Measurements from ENCODE around the gene UNC93A. TPM values are rescaled to one million over a fixed set of nuclear protein-coding genes. Genes with fewer than 3 reads are reported as not detected.
"Not testable (repeated sequence)": the region's sequence is repeated elsewhere in the genome, so short reads cannot be mapped to it uniquely, and the experiment has no call there.

Gene UNC93A
- total RNA-seq, 1 donor from 2014 or later, result 8.1 TPM

DNA sequence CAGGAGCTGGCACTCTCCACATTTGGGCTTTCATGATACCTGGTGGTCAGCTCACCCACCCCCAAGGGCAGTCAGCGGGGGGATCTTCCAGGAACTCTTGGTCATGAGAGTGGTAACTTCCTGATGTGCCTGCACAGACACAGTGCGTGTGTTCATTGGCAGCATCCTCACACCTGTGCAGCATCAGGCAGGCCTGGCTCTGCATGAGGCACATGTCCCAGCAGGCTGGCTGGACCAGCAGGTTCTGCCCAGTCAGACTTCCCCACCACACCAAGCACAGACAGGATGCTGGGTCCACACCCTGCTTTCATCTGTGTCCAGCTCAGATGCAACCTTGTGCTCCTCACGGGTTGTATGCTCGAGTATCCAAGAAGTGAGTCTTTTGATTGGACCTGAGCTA is 15.7 kb upstream of the UNC93A start:
- peak overlapping the region; percentile 57 for H3K27ac Mint-ChIP-seq
- H3K4me1 Mint-ChIP-seq (ENCODE audit: low read depth), result peaks cover 30% of the 10 kb centered on the region
- no peak overlapping the region for H3K4me3 Mint-ChIP-seq (ENCODE audit: low read depth)
- DNase-seq (ENCODE audit: low spot score, unreplicated experiment), result no peak
- no peaks in the 10 kb centered on the region for H3K9me3 Mint-ChIP-seq (ENCODE audit: low read depth)
- peaks cover 6% of the 10 kb centered on the region for H3K27me3 Mint-ChIP-seq
- H3K36me3 Mint-ChIP-seq (ENCODE audit: insufficient read depth), result no peaks in the 10 kb centered on the region
- TF ChIP-seq, protein P1, sequence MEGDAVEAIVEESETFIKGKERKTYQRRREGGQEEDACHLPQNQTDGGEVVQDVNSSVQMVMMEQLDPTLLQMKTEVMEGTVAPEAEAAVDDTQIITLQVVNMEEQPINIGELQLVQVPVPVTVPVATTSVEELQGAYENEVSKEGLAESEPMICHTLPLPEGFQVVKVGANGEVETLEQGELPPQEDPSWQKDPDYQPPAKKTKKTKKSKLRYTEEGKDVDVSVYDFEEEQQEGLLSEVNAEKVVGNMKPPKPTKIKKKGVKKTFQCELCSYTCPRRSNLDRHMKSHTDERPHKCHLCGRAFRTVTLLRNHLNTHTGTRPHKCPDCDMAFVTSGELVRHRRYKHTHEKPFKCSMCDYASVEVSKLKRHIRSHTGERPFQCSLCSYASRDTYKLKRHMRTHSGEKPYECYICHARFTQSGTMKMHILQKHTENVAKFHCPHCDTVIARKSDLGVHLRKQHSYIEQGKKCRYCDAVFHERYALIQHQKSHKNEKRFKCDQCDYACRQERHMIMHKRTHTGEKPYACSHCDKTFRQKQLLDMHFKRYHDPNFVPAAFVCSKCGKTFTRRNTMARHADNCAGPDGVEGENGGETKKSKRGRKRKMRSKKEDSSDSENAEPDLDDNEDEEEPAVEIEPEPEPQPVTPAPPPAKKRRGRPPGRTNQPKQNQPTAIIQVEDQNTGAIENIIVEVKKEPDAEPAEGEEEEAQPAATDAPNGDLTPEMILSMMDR (IDR thresholded peaks at IDR 0.05; ENCODE audit: unreplicated experiment), result no peak

DNA sequence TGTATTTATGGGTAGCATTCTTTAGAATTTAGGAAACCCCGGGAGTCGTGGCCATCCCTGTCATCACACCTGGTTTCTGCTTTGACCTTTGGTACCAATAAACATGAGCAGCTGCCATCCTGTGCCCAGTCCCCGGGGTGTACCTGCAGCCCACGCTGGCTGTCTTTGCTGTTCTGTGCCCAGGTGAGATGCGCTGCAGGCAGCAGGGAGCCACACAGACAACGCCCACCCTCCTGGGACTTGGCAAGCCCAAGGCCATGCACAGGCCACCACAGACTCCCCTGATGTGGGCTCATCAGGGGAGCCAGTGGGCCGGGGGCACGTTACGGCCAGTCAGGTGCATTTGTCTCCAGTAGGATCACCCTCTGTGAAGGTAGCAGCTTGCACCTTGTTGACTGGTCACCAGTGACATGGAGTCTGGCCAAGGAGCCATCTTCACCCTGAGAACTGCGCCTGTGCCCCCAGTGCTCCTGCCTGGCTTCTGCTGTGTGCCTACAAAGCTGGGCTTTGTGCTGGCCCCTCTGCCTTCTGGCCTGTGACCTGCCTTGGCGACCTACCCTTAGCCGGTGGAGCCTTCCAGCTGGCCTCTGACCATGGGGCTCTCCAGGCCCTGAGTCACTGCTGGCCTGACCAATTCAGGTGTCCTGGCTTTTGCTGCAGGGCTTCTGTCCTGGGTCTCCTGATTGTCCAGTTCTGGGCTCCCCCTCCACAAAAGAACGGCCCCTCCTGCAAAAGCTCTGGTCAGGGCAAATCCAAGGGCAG is 14.2 kb upstream of the UNC93A start:
- Mint-ChIP-seq H3K36me3 (ENCODE audit: insufficient read depth) (no peaks in the 10 kb centered on the region), H3K4me3 (ENCODE audit: low read depth) (no peak overlapping the region), H3K27me3 (peaks cover 6% of the 10 kb centered on the region), H3K4me1 (ENCODE audit: low read depth) (peaks cover 19% of the 10 kb centered on the region), H3K27ac (no peak overlapping the region), H3K9me3 (ENCODE audit: low read depth) (no peaks in the 10 kb centered on the region)
- TF ChIP-seq, protein P1 (IDR thresholded peaks at IDR 0.05; ENCODE audit: unreplicated experiment), result no peak
- DNase-seq (ENCODE audit: low spot score, unreplicated experiment), result no peak

DNA sequence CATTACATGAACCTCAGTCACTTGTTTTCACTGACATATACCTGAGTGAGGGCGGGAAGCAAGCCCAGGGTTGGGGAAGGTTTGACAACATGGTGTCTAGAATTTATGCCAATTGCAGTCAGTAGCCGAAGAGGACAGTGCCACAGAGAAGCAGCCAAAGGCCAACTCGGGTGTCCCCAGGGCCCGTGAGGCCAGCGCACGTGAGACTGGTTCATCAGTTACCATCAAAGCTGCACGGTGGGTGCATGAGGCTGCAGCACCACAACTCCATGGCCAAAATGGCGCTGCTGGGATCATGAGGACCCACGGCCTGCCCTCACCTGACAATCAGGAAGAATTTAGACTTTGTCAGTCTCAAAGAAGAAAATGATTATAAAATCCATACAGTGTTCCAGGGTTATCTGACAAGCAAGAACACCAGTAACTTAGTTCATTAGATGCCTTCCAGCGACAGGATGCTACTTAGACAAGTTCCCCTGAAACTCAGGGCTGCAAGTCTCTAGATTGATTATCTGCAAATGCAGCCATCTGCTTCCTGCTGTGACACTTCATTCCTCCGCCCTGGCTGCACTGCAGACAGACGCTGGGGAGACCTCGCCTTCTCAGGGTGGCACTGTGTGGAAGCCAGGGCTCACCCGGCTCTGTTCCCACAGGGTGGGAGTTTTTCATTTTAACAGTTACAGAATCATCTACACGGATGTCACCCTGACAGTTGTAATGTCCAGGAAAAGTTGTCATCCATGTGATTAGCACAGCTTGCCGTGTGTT is 12.8 kb upstream of the UNC93A start:
- not testable (repeated sequence) for DNase-seq (ENCODE audit: low spot score, unreplicated experiment); H3K27me3 Mint-ChIP-seq; H3K36me3 Mint-ChIP-seq (ENCODE audit: insufficient read depth)

DNA sequence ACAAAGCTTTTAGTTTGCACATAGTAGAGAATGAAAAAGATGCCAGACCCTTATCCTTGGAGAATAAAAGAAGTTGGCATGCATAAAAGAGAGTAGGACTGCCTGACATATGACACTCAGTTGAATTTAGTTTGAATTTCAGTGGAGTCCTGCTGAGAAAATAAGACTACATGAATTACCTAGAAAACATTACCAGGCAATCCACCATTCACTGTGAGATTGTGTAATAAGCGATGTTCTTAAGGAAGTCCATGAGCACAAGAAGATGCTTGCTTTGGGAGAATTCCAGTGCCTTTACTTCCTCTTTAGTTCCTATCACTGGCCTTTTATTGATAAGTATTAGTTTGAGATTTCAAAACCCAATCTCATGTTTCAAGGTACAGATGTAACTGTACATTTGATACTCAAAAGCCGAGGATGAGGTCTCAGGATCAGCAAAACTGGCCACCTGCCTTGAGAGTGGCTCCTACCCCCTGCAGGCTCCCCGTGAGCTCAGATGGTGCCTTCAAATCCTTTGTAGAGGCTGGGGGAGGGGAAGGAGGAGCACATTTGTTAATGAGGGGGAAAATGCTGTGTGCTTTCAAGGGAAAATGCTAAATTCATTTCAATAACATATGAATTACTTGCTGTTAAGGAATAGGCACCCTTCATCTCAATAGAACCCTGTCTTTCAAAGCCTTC is 11.2 kb upstream of the UNC93A start:
- H3K9me3 Mint-ChIP-seq (ENCODE audit: low read depth), result peaks cover 19% of the 10 kb centered on the region
- H3K4me3 Mint-ChIP-seq (ENCODE audit: low read depth), result no peak overlapping the region
- no peak for DNase-seq (ENCODE audit: low spot score, unreplicated experiment)
- peaks cover 6% of the 10 kb centered on the region for H3K27me3 Mint-ChIP-seq
- TF ChIP-seq, protein P1 (IDR thresholded peaks at IDR 0.05; ENCODE audit: unreplicated experiment), result no peak
- H3K27ac Mint-ChIP-seq, result no peak overlapping the region
- H3K36me3 Mint-ChIP-seq (ENCODE audit: insufficient read depth), result peaks cover 7% of the 10 kb centered on the region
- peaks cover 9% of the 10 kb centered on the region for H3K4me1 Mint-ChIP-seq (ENCODE audit: low read depth)

More for the DNA sequence above, 12.8 kb upstream of the UNC93A start:
- H3K4me3 Mint-ChIP-seq (ENCODE audit: low read depth); H3K27ac Mint-ChIP-seq; H3K9me3 Mint-ChIP-seq (ENCODE audit: low read depth): not testable (repeated sequence)
- peaks cover 11% of the 10 kb centered on the region for H3K4me1 Mint-ChIP-seq (ENCODE audit: low read depth)

DNA sequence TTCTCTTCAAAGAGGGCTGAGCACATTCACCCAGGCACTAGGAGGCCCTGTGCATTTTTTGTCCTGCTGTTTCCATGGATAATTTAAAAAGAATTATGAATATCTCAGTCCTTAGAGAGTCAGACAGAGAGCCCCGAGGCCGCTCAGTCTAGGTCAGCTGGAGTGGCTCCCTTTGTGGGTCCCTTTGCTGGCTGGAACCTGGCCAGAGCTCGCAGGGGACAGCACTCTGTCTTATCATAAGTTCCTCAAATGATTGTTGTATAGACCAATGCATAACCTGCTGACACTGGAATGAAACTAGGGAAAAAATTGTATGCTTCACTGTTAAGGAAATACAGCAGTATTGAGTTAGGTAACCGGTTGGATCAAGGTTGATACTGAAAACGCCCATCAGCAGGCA is 10.6 kb upstream of the UNC93A start:
- H3K27ac Mint-ChIP-seq; H3K4me1 Mint-ChIP-seq (ENCODE audit: low read depth); H3K4me3 Mint-ChIP-seq (ENCODE audit: low read depth); H3K27me3 Mint-ChIP-seq; H3K36me3 Mint-ChIP-seq (ENCODE audit: insufficient read depth); DNase-seq (ENCODE audit: low spot score, unreplicated experiment): not testable (repeated sequence)
- H3K9me3 Mint-ChIP-seq (ENCODE audit: low read depth), result peaks cover 19% of the 10 kb centered on the region

DNA sequence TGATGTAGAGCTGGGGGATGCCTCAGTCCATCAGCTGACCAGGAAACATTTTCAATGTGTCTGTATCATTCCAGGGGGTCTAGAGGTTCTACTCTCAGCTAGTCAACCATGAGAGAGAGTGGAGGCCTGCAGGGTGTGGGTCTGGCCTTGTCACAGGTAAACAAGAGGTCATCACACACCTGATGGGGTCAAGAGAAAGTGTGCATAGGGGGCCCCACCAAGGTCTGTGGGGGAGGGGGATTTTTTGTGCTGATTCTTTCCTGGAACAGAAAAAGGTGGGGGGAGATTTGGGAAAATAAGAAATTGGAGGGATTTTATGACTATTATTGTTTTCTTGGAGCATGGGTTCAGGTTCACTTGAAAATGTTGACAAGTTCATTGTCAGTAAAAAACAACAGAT is 8.9 kb upstream of the UNC93A start:
- Mint-ChIP-seq H3K27me3 (peaks cover 6% of the 10 kb centered on the region), H3K9me3 (ENCODE audit: low read depth) (peaks cover 19% of the 10 kb centered on the region), H3K4me1 (ENCODE audit: low read depth) (peaks cover 11% of the 10 kb centered on the region), H3K4me3 (ENCODE audit: low read depth) (no peak overlapping the region), H3K27ac (peak overlapping the region; percentile 84), H3K36me3 (ENCODE audit: insufficient read depth) (peaks cover 7% of the 10 kb centered on the region)
- TF ChIP-seq, protein P1 (IDR thresholded peaks at IDR 0.05; ENCODE audit: unreplicated experiment), result no peak
- DNase-seq (ENCODE audit: low spot score, unreplicated experiment), result no peak

DNA sequence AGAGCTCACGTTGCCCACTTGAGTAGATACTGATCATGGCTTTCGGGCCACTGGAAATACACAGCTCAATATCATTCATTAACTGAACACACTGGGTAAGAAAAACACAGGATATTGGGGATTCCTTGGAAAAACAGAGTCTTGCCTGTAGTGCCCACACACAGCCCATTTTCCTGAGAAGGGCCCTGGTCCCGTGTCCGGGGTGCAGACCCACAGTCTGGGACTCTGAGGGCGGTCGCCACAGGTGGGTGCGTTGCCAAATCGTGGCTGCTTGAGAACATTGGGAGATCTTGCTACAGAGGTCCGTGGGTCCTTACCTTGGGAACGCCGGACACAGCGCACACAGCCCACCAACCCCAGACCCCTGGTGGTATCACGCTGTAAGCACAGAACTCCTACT is 6.5 kb upstream of the UNC93A start:
- not testable (repeated sequence) for H3K27ac Mint-ChIP-seq; H3K4me3 Mint-ChIP-seq (ENCODE audit: low read depth); H3K36me3 Mint-ChIP-seq (ENCODE audit: insufficient read depth); H3K27me3 Mint-ChIP-seq; DNase-seq (ENCODE audit: low spot score, unreplicated experiment)
- Mint-ChIP-seq H3K4me1 (ENCODE audit: low read depth) (peaks cover 19% of the 10 kb centered on the region), H3K9me3 (ENCODE audit: low read depth) (peaks cover 19% of the 10 kb centered on the region)
